GM06990 (cell line): Measurements from ENCODE around the gene SORCS1.

Experiments used
- DNase-seq: peaks from one replicate; pipeline ENCODE4 v3.0.0-alpha.2; 2011; ENCODE audit not compliant: insufficient read length; ENCODE audit errors: extremely low read depth
- H3K27me3 ChIP-seq: replicated peaks from 2 replicates; pipeline ENCODE4 v1.6.0; 2011; ENCODE audit warnings: low read length; ENCODE audit not compliant: control insufficient read depth, insufficient read depth
- H3K36me3 ChIP-seq: 2 replicates; pipeline ENCODE4 v1.5.1; 2011; ENCODE audit warnings: low read length; ENCODE audit not compliant: control insufficient read depth, insufficient read depth
- H3K4me3 ChIP-seq: replicated peaks from 2 replicates; pipeline ENCODE4 v1.5.1; 2011; ENCODE audit warnings: low read depth, mild to moderate bottlenecking, control low read depth, low read length
- TF ChIP-seq, protein P1 (sequence below): IDR thresholded peaks from 2 replicates; pipeline ENCODE4 v1.5.1; 2011; ENCODE audit warnings: low read length, control low read depth, mild to moderate bottlenecking, inconsistent platforms; ENCODE audit not compliant: insufficient read depth, poor library complexity, severe bottlenecking

Gene SORCS1

GRCh38 chr10:107159871-107160270 lies 4.6 kb downstream of the SORCS1 start:
- Histone ChIP-seq H3K27me3 (no peaks in the 10 kb centered on the region), H3K4me3 (no peak overlapping the region), H3K36me3 (no peaks in the 10 kb centered on the region)
- TF ChIP-seq, protein P1, sequence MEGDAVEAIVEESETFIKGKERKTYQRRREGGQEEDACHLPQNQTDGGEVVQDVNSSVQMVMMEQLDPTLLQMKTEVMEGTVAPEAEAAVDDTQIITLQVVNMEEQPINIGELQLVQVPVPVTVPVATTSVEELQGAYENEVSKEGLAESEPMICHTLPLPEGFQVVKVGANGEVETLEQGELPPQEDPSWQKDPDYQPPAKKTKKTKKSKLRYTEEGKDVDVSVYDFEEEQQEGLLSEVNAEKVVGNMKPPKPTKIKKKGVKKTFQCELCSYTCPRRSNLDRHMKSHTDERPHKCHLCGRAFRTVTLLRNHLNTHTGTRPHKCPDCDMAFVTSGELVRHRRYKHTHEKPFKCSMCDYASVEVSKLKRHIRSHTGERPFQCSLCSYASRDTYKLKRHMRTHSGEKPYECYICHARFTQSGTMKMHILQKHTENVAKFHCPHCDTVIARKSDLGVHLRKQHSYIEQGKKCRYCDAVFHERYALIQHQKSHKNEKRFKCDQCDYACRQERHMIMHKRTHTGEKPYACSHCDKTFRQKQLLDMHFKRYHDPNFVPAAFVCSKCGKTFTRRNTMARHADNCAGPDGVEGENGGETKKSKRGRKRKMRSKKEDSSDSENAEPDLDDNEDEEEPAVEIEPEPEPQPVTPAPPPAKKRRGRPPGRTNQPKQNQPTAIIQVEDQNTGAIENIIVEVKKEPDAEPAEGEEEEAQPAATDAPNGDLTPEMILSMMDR, result no peak
- no peak for DNase-seq

DNA sequence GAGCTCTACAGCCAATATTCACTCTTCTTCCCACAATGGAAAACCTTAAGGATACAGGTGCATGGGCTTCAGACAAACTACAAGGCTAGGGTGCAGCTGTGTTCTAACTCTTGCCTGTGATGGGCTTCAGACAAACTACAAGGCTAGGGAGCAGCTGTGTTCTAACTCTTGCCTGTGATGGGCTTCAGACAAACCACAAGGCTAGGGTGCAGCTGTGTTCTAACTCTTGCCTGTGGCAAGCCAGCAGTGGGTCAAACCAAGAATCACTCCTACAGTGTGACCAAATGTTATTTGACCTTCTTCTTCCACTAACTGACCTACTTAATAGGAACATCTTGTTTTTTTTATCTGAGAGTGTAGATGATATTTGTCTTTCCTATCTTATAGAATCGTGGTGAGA lies 7.4 kb downstream of the SORCS1 start:
- H3K27me3 ChIP-seq, result no peaks in the 10 kb centered on the region

GRCh38 chr10:107152087-107152486 lies 12.4 kb downstream of the SORCS1 start:
- Histone ChIP-seq H3K36me3 (no peaks in the 10 kb centered on the region), H3K4me3 (no peak overlapping the region), H3K27me3 (no peaks in the 10 kb centered on the region)
- TF ChIP-seq, protein P1, result no peak
- no peak for DNase-seq

More for the DNA sequence above, 7.4 kb downstream of the SORCS1 start:
- DNase-seq, result no peak
- Histone ChIP-seq H3K4me3 (no peak overlapping the region), H3K36me3 (no peaks in the 10 kb centered on the region)
- TF ChIP-seq, protein P1, result no peak

- H3K27me3 ChIP-seq, result no peaks in the 10 kb centered on the region
- TF ChIP-seq, protein P1, result no peak
- no peak for DNase-seq
- no peak overlapping the region for H3K4me3 ChIP-seq
- H3K36me3 ChIP-seq, result no peaks in the 10 kb centered on the region
Observed at GRCh38 chr10:107148906-107149305, 15.6 kb downstream of the SORCS1 start.

GRCh38 chr10:107144490-107144889 lies 20.0 kb downstream of the SORCS1 start:
- TF ChIP-seq, protein P1, result no peak
- no peaks in the 10 kb centered on the region for H3K36me3 ChIP-seq
- H3K27me3 ChIP-seq, result no peaks in the 10 kb centered on the region
- no peak overlapping the region for H3K4me3 ChIP-seq
- no peak for DNase-seq

- DNase-seq, result no peak
- Histone ChIP-seq H3K27me3 (no peaks in the 10 kb centered on the region), H3K4me3 (no peak overlapping the region), H3K36me3 (no peaks in the 10 kb centered on the region)
- TF ChIP-seq, protein P1, result no peak
Observed at GRCh38 chr10:107141524-107142061, 22.9 kb downstream of the SORCS1 start.
